ENCODE measurements around the gene AUTS2. TPM values are rescaled to one million over a fixed set of nuclear protein-coding genes. Genes with fewer than 3 reads are reported as not detected.

AUTS2 gene
- total and polyA plus RNA-seq, 4 donors = 4.9 to 24.4 (median 7.0) TPM

DNA sequence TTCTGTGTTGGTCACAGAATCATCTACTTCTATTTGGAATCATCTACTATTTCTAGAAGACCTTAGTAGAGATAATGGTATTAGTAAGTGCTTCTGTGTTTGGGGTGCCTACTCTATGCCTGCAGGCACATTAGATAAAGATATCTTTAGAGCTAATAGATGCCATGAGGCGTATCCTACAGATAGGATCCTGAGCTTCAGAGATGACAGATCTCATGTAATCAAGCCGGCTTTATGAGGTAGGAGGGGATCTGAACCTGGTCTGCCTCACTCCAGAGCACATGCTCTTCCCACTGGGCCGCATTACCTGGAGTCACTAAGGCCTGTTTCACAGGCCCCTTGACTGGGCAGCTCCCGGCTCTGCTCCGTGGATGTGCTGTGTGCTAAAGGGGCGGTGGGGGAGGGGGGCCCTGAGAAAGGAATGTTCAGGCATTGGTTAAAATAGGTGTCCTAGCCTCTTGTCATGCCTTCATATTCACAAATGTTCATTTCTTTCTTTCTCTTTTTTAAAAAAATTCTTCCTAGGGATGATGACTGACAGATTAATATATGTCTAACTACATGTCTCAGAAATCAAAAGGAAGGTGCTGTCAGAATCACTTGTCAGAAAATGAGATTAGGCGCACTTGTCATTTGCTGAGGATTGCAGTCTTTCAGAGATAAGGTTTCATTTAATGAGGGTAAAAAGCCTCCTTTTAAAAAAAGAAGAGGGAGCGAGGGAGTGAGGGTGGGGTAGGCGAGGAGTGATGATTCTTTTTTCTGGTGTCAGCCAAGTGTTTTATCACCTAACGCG lies 1075.7 kb downstream of the AUTS2 start (continued):
- TF ChIP-seq, protein P1, sequence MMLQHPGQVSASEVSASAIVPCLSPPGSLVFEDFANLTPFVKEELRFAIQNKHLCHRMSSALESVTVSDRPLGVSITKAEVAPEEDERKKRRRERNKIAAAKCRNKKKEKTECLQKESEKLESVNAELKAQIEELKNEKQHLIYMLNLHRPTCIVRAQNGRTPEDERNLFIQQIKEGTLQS (IDR thresholded peaks at IDR 0.05) = no peak

DNA sequence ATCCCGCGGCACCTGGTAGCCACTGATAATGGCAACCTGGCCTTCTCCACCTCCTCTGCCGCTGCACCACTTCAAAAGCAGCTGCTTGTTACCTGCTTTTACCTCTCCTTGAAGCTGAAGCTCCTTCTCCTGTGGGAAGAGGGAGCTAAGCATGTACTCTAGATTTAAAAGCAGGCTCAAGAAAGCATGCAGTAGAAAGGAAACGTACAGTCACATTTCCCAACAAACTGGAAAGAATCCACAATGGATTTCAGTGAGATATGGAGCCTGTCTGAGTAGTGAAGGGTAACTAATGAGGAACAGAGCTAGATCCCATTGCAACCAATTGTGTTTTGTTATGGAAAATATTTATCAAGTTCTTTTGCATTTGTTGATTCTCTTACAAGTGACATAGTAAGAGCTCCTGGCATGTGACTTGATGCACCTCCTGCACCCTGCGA lies 1076.3 kb downstream of the AUTS2 start:
- WGBS = 85% methylated on average over 5 of the region's 5 CpGs

DNA sequence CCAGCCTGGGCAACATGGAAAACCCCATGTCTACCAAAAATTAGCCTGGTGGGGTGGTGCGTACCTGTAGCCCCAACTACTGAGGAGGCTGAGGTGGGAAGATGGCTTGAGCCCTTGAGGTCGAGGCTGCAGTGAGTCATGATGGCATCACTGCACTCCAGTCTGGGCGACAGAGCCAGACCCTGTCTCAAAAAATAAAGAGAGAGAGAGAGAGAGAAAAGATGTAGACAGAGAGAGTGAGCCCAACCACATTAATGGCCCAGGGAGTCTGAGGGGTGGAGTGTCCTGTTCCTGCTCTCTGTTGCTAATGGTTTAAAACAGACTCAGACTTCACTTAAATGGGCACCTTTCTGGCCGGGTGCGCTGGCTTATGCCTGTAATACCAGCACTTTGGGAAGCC lies 1078.0 kb downstream of the AUTS2 start:
- Histone ChIP-seq H3K9ac (ENCODE audit: low read depth in 1 of 2, low read length in 2 of 2) (no peak overlapping the region), H3K4me1 (ENCODE audit: control insufficient read depth in 4 of 4, insufficient read depth in 4 of 4, low read length in 3 of 4) (peaks cover 0 to 14% (median 3%) of the 10 kb centered on the region in 4 donors), H3K9me3 (ENCODE audit: control insufficient read depth in 4 of 4, low read length in 3 of 4) (no peaks in the 10 kb centered on the region), H3K27me3 (ENCODE audit: control insufficient read depth in 4 of 4, insufficient read depth in 4 of 4, low read length in 3 of 4) (no peaks in the 10 kb centered on the region), H3K4me3 (ENCODE audit: low read depth in 1 of 3, low read length in 3 of 3) (no peak overlapping the region), H3K36me3 (ENCODE audit: control insufficient read depth in 4 of 4, insufficient read depth in 3 of 4, low read depth in 1 of 4, low read length in 3 of 4) (no peaks in the 10 kb centered on the region), H3K27ac (ENCODE audit: low read depth in 1 of 2, low read length in 2 of 2) (no peak overlapping the region)
- 96% methylated on average over 5 of the region's 5 CpGs for WGBS
- DNase-seq (ENCODE audit: low spot score) = no peak
- TF ChIP-seq FOXA2 (IDR thresholded peaks at IDR 0.05) = no peak

More for the DNA sequence above, 1076.3 kb downstream of the AUTS2 start:
- TF ChIP-seq, protein P2, sequence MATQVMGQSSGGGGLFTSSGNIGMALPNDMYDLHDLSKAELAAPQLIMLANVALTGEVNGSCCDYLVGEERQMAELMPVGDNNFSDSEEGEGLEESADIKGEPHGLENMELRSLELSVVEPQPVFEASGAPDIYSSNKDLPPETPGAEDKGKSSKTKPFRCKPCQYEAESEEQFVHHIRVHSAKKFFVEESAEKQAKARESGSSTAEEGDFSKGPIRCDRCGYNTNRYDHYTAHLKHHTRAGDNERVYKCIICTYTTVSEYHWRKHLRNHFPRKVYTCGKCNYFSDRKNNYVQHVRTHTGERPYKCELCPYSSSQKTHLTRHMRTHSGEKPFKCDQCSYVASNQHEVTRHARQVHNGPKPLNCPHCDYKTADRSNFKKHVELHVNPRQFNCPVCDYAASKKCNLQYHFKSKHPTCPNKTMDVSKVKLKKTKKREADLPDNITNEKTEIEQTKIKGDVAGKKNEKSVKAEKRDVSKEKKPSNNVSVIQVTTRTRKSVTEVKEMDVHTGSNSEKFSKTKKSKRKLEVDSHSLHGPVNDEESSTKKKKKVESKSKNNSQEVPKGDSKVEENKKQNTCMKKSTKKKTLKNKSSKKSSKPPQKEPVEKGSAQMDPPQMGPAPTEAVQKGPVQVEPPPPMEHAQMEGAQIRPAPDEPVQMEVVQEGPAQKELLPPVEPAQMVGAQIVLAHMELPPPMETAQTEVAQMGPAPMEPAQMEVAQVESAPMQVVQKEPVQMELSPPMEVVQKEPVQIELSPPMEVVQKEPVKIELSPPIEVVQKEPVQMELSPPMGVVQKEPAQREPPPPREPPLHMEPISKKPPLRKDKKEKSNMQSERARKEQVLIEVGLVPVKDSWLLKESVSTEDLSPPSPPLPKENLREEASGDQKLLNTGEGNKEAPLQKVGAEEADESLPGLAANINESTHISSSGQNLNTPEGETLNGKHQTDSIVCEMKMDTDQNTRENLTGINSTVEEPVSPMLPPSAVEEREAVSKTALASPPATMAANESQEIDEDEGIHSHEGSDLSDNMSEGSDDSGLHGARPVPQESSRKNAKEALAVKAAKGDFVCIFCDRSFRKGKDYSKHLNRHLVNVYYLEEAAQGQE (IDR thresholded peaks at IDR 0.05) = no peak
- TF ChIP-seq TAF1 (conservative IDR thresholded peaks at IDR 0.05) (no peak), RAD21 (IDR thresholded peaks at IDR 0.05) (no peak), EGR1 (IDR thresholded peaks at IDR 0.05; ENCODE audit: low read depth in 2 of 2) (no peak)
- Histone ChIP-seq H3K27ac (ENCODE audit: low read depth in 1 of 2, low read length in 2 of 2) (no peak overlapping the region), H3K9me3 (ENCODE audit: control insufficient read depth in 4 of 4, low read length in 3 of 4) (no peaks in the 10 kb centered on the region), H3K27me3 (ENCODE audit: control insufficient read depth in 4 of 4, insufficient read depth in 4 of 4, low read length in 3 of 4) (no peaks in the 10 kb centered on the region), H3K9ac (ENCODE audit: low read depth in 1 of 2, low read length in 2 of 2) (no peak overlapping the region), H3K36me3 (ENCODE audit: control insufficient read depth in 4 of 4, insufficient read depth in 3 of 4, low read depth in 1 of 4, low read length in 3 of 4) (no peaks in the 10 kb centered on the region), H3K4me1 (ENCODE audit: control insufficient read depth in 4 of 4, insufficient read depth in 4 of 4, low read length in 3 of 4) (peaks cover 0 to 4% (median 0%) of the 10 kb centered on the region in 4 donors), H3K4me3 (ENCODE audit: low read depth in 1 of 3, low read length in 3 of 3) (no peak overlapping the region)
- DNase-seq (ENCODE audit: low spot score) = no peak

DNA sequence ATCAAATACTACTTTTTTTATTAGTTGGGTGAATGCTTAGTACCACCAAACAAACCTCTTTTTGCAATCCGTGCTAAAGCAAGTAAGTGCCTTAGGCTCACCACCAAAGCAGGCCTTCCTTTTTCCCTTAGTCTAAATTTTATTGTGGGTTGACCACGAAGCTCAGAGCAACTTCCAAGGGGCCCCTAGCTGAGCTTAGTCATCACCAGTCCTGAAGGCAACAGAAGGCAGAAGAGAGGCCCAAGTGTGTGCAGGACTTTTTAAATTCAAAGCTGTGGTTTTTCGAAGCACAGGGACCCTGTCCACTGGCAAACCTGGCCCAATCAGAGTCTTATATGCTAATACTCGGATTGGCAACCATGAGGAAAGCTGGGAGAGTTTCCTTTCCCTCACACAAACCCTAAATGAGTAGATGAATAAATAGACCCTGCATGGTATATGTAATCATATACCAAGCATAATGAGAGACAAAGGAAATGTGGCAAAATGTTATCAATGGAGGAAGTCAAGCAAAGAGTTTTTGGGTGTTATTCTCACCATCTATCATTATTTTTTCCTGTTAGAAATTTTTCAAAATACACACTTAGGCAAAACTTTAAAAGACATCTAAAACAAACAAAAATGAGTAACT lies 1080.5 kb downstream of the AUTS2 start:
- Histone ChIP-seq H3K9me3 (ENCODE audit: control insufficient read depth in 4 of 4, low read length in 3 of 4) (no peaks in the 10 kb centered on the region), H3K4me3 (ENCODE audit: low read depth in 1 of 3, low read length in 3 of 3) (no peak overlapping the region), H3K4me1 (ENCODE audit: control insufficient read depth in 4 of 4, insufficient read depth in 4 of 4, low read length in 3 of 4) (peaks cover 0 to 24% (median 15%) of the 10 kb centered on the region in 4 donors), H3K36me3 (ENCODE audit: control insufficient read depth in 4 of 4, insufficient read depth in 3 of 4, low read depth in 1 of 4, low read length in 3 of 4) (no peaks in the 10 kb centered on the region), H3K27me3 (ENCODE audit: control insufficient read depth in 4 of 4, insufficient read depth in 4 of 4, low read length in 3 of 4) (no peaks in the 10 kb centered on the region), H3K9ac (ENCODE audit: low read depth in 1 of 2, low read length in 2 of 2) (no peak overlapping the region), H3K27ac (ENCODE audit: low read depth in 1 of 2, low read length in 2 of 2) (no peak overlapping the region)
- no peak for DNase-seq (ENCODE audit: low spot score)
- TF ChIP-seq TAF1 (conservative IDR thresholded peaks at IDR 0.05) (no peak), GABPA (IDR thresholded peaks at IDR 0.05 in 1 of 2, conservative IDR thresholded peaks at IDR 0.05 in 1 of 2) (no peak), RXRA (IDR thresholded peaks at IDR 0.05) (no peak), HNF4G (IDR thresholded peaks at IDR 0.05) (no peak), YY1 (IDR thresholded peaks at IDR 0.05) (no peak), JUND (IDR thresholded peaks at IDR 0.05) (no peak), HNF4A (conservative IDR thresholded peaks at IDR 0.05) (no peak)
- TF ChIP-seq, protein P3, sequence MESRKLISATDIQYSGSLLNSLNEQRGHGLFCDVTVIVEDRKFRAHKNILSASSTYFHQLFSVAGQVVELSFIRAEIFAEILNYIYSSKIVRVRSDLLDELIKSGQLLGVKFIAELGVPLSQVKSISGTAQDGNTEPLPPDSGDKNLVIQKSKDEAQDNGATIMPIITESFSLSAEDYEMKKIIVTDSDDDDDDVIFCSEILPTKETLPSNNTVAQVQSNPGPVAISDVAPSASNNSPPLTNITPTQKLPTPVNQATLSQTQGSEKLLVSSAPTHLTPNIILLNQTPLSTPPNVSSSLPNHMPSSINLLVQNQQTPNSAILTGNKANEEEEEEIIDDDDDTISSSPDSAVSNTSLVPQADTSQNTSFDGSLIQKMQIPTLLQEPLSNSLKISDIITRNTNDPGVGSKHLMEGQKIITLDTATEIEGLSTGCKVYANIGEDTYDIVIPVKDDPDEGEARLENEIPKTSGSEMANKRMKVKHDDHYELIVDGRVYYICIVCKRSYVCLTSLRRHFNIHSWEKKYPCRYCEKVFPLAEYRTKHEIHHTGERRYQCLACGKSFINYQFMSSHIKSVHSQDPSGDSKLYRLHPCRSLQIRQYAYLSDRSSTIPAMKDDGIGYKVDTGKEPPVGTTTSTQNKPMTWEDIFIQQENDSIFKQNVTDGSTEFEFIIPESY (IDR thresholded peaks at IDR 0.05) = no peak
- TF ChIP-seq, protein P4, sequence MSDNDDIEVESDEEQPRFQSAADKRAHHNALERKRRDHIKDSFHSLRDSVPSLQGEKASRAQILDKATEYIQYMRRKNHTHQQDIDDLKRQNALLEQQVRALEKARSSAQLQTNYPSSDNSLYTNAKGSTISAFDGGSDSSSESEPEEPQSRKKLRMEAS (IDR thresholded peaks at IDR 0.05) = no peak
- 77% methylated on average over 4 of the region's 4 CpGs for WGBS
